ENCODE measurements around the gene RAB33A.

The RAB33A gene

DNA sequence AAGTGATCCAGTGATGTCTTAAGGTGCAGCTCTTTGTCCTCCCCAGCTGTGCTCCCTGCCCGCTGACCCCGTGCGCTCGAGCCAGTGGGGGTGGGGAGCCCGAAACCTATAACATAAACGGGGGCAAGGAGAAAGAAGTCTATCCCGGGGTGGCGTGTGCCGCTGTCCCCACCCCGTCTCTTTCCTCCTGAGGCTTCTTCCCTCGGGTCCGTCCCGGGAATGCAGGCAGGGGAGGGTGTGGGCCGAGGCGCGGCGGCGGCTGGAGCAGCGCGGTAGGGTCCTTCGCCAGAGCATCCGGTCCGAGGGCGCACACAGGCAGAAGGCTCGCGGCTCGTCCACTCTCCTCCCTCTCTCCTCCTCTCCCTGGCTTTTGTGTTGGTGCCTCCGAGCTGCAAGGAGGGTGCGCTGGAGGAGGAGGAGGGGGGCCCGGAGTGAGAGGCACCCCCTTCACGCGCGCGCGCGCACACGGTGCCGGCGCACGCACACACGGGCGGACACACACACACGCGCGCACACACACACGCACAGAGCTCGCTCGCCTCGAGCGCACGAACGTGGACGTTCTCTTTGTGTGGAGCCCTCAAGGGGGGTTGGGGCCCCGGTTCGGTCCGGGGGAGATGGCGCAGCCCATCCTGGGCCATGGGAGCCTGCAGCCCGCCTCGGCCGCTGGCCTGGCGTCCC lies at the start of gene RAB33A:
RAB33A (plus strand) TSS at position 517 of the 681 bp plus-strand sequence; CDS start at position 618, 101 bp downstream.
- peak; percentile 65 for DNase-seq

DNA sequence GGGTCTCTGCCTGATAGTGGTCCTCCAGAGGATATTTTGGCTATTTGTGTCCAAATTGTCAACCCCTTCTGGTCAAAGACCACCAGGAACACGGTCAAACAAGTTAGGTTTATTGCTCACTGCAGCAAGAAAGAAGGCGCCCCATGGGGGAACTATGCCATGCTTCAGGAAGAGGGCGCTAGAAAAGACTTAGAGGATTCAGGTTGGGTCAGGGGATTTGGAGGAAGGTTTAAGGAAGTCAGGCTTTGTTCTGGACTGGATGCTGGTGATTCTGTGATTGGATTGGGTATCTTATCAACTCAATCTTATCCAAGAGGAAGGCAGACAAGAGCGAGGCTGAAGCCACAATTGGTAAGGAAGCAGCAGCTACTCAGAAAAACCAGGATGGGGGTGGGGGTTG lies 47.2 kb upstream of the RAB33A start:
- DNase-seq, result no peak

DNA sequence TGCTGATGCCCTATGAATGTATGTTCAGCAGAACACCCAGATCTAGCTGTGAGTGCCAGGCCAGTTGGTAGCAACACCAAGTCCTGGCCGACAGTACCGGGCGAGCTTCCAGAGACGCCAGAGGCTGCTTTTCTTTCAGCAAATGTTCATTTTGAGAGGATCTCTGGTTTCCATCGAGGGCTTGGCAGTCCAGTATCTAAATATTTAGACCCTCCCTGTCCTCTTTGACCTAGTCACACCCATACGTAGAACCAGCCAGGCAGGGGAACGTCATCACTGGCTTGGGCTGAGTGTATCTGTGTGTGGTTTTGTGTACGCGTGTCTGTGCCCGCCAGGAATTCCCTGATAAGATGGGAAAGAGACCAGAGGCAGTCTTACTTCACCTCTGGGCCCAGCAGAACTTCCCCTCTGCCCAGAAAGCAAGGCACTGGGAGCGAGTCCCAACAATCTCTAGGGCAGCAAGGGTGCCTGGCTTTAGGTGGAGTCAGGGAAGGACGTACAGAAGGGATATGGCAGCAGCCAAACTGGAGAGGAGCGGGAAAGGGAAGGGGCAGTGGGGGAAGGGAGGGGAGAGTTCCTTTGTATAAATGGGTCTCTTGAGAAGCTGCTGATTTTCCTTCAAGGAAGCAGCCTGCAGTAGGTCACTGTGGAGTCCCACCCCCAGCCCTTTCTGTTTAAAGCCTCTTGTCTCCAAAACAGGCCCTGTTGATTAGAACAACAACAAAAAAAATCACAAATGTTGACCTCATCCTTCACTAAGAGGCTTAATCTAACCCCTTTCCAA lies 46.5 kb upstream of the RAB33A start:
- DNase-seq, result no peak

DNA sequence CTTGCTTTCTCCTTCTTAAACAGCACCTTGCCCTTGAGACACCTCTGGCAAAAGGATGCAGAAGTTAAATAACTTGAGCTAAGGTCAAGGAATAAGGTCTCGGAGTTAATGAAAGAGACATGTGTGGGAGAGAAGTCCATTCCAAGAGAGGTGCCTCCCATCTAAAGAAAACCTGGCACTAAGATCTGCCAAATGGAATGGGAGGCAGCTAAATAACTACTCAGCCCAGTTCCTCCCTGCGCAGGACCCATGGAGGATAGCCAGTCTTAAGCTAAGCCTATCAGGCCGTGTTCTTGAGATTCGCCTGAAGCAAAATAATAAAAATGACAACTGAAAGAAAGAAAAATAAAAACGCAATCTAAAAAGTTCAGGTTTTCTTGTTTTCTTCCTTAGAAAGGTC lies 40.8 kb upstream of the RAB33A start:
- no peak for DNase-seq

DNA sequence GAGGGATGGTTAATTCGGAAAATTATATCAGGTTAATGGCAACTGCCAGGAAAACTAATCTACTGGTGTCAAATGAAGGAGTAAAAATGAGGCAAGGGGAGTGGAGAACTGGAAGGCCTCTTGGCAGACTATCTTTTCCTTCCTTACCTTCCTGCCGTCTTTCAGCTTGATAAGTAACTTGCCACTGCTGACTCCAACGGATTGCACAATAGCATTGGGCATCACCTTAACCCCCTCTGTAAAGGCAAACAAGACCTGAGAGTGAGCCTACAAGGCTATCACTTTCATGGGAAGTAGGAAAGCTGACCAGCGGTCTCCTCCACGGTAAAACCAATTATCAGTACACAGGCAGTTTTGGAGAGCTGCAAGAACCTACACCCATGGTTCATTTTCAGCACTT lies 35.3 kb upstream of the RAB33A start:
- DNase-seq, result no peak

DNA sequence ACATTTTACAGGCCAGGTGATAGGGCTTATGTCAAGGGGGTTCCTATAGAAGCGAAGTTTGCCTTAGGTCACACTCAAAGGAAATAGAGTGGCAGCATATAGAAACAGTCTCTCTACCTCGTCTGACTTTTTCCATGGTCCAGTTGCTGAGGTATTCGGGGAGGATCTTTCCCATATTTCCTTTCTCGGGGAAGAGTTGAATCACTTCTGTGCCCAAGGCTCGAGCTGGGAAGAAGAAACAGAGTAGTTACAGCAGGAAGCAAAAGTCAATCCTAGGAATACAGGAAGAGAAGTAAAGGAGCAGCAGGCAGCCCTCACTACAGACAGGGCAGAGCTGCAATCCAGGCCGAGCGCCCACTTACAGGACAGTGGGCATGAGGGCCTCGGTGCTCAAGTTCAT lies 34.8 kb upstream of the RAB33A start:
- no peak for DNase-seq

DNA sequence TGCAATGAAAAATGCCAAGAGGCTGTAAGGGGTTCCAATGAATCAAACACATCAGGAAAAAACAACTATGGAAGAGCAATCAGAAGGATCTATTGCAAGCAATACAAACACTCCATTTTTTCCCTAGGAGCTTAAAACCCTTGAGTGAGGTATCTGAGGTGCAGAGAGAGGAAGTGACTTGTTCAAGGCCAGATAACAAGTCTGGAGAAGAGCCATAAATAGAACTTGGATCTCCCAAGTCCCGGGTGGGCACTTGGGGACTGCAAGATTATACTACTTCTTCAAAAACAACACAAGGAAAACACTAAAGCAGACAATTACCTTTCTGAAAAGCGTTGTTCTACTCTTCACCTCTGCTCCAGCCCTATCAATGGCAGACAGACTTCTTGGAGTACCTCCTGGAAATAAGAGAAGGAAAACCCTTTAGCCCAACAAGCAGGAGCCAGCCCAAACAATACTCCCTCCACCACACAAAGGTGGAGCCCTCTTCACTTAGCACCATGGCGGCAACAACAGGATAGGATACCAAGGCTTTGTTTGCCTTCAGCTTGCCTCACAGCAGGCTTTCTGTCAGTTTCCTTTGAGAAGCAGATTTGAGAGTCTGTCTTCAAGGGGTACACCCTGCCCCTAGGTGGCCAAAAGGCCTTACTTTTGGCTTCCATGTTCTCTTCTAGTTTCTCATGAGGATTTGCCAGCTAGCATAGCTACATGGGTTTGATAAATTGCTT lies 32.1 kb upstream of the RAB33A start:
- peak; percentile 17 for DNase-seq

DNA sequence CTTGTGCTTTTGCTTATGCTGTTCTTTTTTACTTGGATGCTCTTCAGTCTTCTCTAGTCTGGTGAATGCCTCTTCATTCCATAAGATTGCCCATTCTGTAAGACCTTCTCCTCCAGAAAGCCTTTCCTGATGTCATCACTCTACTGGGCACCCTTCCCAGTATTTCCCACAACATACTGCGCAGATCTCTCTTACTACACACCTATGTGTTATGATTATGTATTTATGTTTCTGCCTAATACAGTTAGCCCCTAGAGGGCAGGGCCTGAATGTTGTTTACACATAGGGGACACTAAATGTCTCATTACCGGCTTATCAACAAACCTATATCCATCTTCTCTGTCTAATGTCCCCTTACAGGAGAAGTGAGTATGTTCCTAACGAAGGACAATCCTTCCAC lies 27.3 kb upstream of the RAB33A start:
- DNase-seq, result no peak

DNA sequence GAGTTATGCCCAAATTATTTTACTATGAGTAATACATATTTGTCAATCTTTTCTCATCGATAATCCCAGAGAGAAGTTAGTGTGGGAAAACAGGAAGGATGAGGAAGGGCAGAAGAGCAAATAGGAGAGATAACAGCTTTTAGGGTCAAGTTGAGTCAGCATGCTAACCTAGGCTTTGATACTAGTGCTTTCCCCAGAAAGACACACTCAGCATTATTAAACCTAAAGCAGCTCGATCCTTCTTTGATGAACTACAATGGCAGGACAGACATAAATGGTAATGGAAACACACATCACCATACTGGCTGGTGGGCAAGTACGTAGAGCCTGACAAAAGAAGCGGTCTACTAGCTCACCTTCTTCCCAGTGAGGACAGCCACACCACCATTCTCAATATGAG lies 26.6 kb upstream of the RAB33A start:
- no peak for DNase-seq

DNA sequence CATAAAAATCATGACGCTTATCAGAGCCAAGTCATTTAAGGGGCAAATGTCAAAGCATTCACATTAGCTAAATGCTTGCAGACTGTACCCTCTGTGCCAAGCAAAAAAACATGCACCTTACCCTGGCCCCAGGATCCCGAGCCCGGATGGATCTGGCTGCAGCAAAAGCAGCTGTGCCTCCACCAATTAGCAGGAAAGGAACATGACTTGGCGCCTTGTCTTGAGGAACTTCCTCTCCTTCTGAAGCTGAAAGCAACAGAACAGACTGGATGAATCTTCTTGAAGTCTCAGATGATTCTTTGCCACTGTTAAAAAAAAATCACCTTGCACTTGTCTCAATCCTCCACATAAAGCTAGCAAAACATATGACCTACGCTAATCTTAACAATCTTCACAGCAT lies 24.1 kb upstream of the RAB33A start:
- DNase-seq, result no peak

DNA sequence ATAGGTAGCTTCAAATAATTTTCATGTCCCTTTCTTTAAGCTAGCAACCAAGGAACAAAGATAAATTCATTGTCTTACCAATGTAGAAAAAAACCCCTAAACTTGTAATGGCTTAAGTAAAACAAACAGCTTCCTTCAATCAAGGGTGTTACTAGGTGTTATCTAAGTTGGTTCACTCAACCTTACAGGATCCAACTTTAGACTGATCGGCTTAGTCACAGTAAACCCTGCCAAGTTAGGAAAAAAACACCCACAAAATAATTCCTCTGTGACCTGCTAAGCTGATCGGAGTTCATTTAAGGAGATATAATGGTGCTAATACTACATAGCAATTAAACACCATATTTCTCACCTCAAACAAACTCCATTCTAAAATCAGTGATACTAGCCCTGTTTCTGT lies 16.2 kb upstream of the RAB33A start:
- DNase-seq, result no peak

DNA sequence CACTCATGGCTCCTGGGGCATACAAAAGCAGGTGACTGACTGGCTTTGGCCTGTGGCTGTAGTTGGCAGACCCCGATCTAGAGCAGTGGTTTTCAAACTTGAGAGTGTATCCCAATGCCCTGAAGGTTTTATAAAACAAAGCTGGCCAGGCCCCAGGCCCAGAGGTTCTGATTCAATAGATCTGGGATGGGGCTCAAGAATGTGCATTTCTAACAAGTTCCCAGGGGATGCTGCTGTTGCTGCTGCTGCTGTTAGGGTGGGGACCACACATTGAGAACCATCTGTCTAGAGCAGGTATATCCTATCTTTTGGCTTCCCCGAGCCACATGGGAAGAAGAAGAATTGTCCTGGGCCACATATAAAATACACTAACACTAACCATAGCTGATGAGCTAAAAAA lies 13.5 kb upstream of the RAB33A start:
- DNase-seq, result no peak

DNA sequence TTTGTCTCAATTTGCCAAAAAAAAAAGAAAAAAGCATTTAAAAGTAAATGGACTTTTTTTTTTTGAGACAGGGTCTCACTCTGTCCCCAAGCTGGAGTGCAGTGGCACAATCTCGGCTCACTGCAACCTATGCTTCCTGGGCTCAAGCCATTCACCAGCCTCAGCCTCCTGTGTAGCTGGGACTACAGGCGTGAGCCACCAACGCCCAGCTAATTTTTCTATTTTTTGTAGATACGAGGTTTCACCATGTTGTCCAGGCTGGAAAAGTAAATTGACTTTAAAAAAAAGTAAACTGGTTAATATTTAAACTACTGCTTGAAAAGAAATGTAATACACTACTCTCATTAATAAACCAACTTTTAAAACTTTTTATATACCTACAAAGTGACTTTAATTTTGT lies 12.0 kb upstream of the RAB33A start:
- no peak for DNase-seq

DNA sequence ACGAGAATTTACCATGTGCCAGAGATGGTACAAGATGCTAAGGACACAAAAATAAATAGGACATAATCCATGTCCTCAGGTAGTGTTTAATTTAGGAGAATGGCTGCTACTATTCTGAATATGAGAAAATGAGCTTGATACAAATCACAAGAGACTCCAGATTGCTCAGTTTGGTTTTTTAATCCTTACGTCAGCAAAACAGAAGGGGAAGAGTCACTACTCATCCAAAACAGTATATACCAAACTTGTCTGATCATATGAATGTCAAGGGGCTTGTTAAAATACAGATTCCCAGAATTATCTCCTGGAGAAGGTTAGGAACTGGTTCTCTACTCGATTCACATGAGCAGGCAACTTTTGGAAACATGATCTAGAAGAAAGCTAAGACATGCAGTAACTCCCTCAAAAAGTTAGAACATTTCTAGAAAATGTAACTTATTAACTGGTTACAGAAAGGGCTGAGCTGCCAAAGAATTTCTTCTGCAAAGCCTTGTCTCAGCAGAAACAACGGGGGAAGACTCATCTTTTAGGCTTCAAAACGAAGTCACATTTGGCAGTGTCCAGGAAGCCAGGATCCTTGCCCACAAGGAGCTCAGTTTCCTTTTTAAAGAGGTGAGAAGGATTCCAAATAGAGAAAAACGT lies 9.5 kb upstream of the RAB33A start:
- DNase-seq, result no peak

DNA sequence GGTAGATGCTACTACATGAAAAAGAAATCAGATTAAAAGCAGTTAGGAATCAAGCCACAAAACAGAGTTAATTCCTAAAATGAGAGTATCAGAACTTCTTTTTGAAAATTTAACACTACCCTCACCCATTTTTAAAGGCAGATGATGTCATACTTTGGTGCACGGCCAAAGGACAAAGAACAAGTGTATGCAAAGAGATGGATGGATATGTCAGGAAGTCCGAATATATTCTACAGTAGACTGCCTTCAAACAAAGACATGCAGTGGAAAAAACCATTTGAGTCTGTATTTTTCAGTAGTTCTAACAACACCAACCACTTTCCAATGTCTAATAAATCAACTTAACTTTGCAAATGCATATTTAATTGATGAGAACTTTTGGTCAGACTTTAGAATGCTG lies 8.4 kb upstream of the RAB33A start:
- no peak for DNase-seq

DNA sequence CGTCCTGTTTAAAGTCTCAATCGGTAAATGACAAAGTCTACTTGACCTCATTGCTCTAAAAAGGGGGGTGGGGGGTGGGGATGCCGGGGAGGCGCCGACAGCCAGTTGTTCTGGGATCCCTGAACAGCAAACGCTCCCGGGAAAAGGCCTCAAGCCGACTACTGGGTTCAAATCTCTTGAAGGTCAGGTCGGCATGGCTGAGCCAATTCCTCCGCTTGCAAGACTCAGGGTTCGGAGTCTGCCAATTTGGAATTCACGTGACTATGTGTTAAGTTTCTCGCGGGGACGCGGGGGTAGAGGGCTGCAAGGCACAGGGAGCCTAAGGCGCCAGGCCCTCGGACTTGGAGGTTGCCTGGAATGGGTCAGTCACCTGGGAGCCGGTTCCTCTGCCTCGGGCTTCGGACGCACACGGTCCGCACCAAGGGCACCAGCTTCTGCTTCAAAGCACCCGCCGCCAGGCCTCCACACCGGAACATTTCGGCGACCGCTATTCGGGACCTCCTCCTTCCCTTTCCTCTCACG lies 6.5 kb upstream of the RAB33A start:
- no peak for DNase-seq

DNA sequence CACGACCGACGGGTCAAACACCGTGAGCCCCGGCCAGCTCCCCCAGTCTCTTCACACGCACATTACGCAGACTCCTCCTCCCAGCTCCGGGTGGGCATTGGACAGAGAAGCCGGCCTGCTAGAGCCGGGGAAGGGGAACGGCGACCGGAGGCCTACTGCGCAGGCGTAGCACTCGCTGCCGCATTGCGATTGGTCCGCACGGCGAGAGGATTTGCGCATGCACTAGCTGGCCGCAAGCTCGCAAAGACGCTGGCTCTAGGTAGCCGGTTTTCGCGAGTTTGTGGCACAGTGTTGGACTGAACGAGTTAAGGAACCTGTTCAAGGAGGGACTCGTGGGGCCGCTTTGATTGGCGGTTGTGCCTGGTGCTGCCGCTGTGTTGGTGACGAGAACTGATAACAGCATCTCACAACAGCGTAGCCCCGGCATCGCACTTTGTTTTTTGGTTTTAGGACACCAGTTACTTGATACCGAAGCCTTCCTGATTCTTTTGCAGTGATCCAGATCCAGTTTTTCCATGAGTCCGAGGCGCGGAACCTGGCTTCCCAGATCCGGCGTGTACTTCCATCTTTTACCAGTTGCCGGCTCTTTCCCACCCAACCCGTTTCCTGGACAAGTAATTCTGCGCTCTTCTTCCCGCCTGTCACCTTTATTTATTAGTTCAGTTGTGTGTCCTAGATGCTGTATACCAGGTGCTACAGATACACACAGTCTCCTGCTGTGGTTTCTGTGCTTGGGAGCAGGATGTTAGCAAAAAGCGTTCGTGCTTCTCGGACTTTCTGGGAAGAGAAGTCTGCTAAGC lies 5.9 kb upstream of the RAB33A start, which contains the start of gene AIFM1:
AIFM1 (minus strand) TSS at position 139 of the 800 bp plus-strand sequence. CDS start 185 bp downstream, outside the sequence.
- DNase-seq, result peak; percentile 96

DNA sequence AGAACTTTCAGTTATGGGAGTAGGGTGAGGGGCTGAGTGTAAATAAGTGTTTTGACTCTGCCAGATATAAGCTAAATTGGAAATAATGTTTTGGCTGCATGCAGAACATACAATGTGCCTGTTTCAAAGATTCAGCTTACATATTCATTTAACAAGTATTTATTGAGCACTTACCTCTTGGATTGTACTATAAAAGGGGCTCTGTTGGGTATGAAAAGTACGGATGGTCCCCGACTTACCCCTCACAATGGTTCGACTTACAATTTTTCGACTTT lies 5.3 kb upstream of the RAB33A start:
- no peak for DNase-seq

DNA sequence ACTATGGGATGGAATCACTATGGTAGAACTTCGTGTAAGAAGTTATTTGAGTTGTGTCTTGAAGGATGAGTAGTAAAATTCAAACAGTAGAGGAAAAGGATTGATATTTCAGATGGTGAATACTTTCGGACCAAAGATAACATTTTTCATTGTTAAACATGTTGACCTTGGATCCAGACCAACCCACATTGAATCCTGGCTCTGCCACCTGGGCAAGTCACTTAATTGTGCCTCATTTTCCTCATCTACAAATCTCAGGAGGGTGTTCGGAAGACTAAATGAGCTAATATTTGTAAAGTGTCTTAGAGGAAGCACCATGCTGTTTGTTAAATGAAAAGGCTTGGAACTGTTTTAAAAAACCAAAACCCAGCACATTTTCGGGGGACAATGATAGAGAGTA lies 4.7 kb upstream of the RAB33A start:
- DNase-seq, result peak; percentile 20

DNA sequence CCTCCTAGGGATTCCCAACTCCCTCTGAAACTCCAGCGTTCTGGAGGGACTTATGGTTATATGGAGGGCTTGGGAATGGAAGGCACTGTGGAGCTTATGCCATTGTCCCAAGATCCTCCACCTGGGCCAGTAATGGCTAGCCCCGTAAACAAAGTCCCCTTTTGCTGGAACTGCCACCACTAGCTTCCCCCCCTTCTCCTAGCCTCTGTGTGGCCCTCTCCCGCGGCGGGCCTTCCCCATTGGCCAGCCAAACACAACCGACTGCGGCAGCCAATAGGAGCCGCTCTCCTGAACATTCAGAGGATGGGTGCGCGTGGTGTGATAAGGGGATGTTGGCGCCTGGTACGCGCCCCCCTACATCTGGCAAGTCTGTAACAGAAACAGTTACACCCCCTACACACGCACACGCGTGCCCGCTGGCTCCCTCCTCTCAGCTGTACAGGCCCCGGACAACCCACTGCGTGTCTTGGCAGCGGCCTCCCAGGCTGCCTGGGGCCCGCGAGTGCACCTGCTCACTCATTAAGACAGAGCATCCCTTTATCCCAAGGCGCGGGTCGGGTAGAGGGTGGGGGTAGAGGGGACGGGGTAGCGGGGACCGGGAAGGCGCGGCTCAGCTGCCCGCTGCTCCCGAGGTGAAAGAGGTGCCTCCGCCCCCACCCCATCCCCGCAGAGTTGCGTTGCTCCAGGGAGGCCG lies 863 bp upstream of the RAB33A start:
- DNase-seq, result peak; percentile 90

DNA sequence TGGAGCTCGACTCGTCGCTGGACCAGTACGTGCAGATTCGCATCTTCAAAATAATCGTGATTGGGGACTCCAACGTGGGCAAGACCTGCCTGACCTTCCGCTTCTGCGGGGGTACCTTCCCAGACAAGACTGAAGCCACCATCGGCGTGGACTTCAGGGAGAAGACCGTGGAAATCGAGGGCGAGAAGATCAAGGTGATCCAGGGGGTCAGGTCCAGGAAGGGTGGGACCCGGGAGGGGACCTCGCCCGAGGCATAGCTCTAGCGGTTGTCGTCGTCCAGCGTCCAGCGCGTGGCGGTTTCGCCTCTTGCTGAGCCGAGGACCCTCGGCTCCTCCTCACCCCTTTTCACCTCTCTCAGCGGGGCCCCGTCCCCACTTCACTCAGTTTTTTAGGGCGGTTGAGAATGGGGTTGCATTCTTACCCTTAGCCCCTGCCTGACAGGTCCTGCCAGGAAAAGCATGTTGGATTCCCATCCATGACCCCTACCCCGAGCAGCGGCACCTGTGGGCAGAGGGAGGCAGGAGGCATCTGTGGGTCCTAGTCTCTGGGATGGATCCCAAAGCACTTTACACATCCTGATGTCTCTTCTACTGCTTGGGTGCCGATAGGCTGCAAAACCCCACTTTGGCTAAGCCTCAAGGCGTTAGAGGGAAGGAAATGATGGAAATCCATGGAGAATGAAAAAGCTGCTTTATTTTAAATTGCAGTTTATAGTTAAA lies 524 bp downstream of the RAB33A start:
- DNase-seq, result peak; percentile 39

All from NCI-H146 (cell line).